Thyroid gland (tissue), 4 donors: Measurements from ENCODE around the gene OSBPL8.

ENCODE experiments used
- POLR2A ChIP-seq, 2 donors: fragments of 450-650 bp; IDR thresholded peaks; one replicate each; pipeline ENCODE4 v1.6.1; 2017; ENCODE audit warnings: antibody characterized with exemption in 2 of 2, mild to moderate bottlenecking in 2 of 2, moderate library complexity in 1 of 2
- TF ChIP-seq, protein P1 (sequence below), 6 experiments: fragments of 200-600 bp in 3 of 6; fragments of 450-650 bp in 3 of 6; sonication (generic) in 3 of 6; IDR thresholded peaks; one replicate each; pipeline ENCODE4 v1.5.1; 2016 to 2019; ENCODE audit warnings: antibody characterized with exemption in 6 of 6, mild to moderate bottlenecking in 2 of 6, inconsistent platforms in 1 of 6, moderate library complexity in 1 of 6

DNA sequence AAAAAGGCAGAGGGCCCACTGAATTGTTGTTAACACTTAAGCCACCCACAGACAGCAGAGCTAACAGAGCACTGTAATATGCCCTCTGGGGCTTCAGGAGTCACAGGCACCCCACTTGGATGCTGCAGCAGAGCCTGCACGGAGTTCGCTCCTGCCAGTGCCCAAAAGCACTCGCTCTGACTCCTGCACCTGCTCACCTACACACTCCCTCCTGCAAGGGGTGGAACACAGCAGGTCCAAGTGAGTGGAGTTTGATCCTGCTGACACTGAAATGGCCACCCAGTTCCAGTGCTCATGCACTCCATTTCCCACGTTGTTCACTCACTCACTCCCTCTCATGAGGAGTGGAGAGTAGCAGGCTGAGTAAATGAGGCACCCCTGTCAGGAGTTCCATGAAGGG lies 68.8 kb downstream of the OSBPL8 start:
- TF ChIP-seq, protein P1, sequence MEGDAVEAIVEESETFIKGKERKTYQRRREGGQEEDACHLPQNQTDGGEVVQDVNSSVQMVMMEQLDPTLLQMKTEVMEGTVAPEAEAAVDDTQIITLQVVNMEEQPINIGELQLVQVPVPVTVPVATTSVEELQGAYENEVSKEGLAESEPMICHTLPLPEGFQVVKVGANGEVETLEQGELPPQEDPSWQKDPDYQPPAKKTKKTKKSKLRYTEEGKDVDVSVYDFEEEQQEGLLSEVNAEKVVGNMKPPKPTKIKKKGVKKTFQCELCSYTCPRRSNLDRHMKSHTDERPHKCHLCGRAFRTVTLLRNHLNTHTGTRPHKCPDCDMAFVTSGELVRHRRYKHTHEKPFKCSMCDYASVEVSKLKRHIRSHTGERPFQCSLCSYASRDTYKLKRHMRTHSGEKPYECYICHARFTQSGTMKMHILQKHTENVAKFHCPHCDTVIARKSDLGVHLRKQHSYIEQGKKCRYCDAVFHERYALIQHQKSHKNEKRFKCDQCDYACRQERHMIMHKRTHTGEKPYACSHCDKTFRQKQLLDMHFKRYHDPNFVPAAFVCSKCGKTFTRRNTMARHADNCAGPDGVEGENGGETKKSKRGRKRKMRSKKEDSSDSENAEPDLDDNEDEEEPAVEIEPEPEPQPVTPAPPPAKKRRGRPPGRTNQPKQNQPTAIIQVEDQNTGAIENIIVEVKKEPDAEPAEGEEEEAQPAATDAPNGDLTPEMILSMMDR (IDR thresholded peaks at IDR 0.05): no peak
- TF ChIP-seq POLR2A (IDR thresholded peaks at IDR 0.05): no peak
